Gastrocnemius medialis (tissue), 4 donors: ENCODE measurements around the gene MOBP.

ENCODE experiments used
- CTCF ChIP-seq, 5 experiments: fragments of 450-650 bp in 3 of 5; fragments of 200-600 bp in 2 of 5; sonication (generic) in 2 of 5; IDR thresholded peaks in 4 of 5; conservative IDR thresholded peaks in 1 of 5; 1 replicate in 4 of 5; 2 replicates in 1 of 5; pipeline ENCODE4 v1.5.1; 2016 to 2019; ENCODE audit warnings: antibody characterized with exemption in 5 of 5, mild to moderate bottlenecking in 3 of 5, moderate library complexity in 3 of 5
- POLR2A ChIP-seq, 2 donors: fragments of 450-650 bp; IDR thresholded peaks; one replicate each; pipeline ENCODE4 v1.6.1; 2017; ENCODE audit warnings: antibody characterized with exemption in 2 of 2, mild to moderate bottlenecking in 2 of 2, moderate library complexity in 2 of 2

GRCh38 chr3:39524107-39524506 is 56.6 kb downstream of the MOBP start:
- TF ChIP-seq CTCF (IDR thresholded peaks at IDR 0.05 in 4 of 5, conservative IDR thresholded peaks at IDR 0.05 in 1 of 5) = no peak
- no peak for TF ChIP-seq POLR2A (IDR thresholded peaks at IDR 0.05)
